Sigmoid colon (tissue), 4 donors: ENCODE measurements around the gene CLEC7A.

ENCODE experiments used
- EP300 ChIP-seq, 4 donors: sonication (generic); formaldehyde crosslinking; IDR thresholded peaks; one replicate each; pipeline ENCODE4 v1.6.1; 2017; ENCODE audit warnings: antibody characterized with exemption in 4 of 4
- POLR2A ChIP-seq, 2 donors: fragments of 450-650 bp; IDR thresholded peaks; one replicate each; pipeline ENCODE4 v1.6.1; 2016; ENCODE audit warnings: antibody characterized with exemption in 2 of 2, mild to moderate bottlenecking in 2 of 2, moderate library complexity in 2 of 2
- POLR2AphosphoS5 ChIP-seq, 4 donors: sonication (generic); formaldehyde crosslinking; IDR thresholded peaks; one replicate each; pipeline ENCODE4 v1.6.1; 2017; ENCODE audit warnings: antibody characterized with exemption in 4 of 4
- TF ChIP-seq, protein P1 (sequence below), 4 experiments: fragments of 450-650 bp in 3 of 4; fragments of 200-600 bp in 1 of 4; IDR thresholded peaks; one replicate each; pipeline ENCODE4 v1.5.1; 2016 to 2019; ENCODE audit warnings: antibody characterized with exemption in 4 of 4, mild to moderate bottlenecking in 3 of 4, moderate library complexity in 2 of 4

DNA sequence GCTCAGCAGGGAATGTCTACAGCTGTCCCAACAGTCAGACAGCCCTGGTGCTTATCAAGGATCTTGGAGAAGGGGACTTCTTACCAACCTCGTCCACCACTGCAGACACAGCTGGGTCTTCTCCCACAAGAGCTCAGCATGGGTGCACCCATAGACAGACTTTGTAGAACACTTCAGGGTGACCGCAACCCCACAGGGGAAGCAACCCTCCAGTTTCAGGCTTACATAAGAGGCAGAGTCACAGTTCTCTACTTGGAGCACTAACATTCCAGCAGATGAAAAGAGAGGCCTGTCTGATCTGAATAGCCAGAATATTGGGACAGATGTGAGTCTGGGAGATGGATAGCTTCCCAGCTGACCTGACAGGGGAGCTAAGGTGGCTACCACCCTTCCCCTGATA is 27.7 kb downstream of the CLEC7A start:
- TF ChIP-seq, protein P1, sequence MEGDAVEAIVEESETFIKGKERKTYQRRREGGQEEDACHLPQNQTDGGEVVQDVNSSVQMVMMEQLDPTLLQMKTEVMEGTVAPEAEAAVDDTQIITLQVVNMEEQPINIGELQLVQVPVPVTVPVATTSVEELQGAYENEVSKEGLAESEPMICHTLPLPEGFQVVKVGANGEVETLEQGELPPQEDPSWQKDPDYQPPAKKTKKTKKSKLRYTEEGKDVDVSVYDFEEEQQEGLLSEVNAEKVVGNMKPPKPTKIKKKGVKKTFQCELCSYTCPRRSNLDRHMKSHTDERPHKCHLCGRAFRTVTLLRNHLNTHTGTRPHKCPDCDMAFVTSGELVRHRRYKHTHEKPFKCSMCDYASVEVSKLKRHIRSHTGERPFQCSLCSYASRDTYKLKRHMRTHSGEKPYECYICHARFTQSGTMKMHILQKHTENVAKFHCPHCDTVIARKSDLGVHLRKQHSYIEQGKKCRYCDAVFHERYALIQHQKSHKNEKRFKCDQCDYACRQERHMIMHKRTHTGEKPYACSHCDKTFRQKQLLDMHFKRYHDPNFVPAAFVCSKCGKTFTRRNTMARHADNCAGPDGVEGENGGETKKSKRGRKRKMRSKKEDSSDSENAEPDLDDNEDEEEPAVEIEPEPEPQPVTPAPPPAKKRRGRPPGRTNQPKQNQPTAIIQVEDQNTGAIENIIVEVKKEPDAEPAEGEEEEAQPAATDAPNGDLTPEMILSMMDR (IDR thresholded peaks at IDR 0.05), result no peak
- TF ChIP-seq POLR2A (IDR thresholded peaks at IDR 0.05) (no peak), EP300 (IDR thresholded peaks at IDR 0.05) (no peak), POLR2AphosphoS5 (IDR thresholded peaks at IDR 0.05) (no peak)
